ENCODE data around the gene FOXO3.

FOXO3 gene

DNA sequence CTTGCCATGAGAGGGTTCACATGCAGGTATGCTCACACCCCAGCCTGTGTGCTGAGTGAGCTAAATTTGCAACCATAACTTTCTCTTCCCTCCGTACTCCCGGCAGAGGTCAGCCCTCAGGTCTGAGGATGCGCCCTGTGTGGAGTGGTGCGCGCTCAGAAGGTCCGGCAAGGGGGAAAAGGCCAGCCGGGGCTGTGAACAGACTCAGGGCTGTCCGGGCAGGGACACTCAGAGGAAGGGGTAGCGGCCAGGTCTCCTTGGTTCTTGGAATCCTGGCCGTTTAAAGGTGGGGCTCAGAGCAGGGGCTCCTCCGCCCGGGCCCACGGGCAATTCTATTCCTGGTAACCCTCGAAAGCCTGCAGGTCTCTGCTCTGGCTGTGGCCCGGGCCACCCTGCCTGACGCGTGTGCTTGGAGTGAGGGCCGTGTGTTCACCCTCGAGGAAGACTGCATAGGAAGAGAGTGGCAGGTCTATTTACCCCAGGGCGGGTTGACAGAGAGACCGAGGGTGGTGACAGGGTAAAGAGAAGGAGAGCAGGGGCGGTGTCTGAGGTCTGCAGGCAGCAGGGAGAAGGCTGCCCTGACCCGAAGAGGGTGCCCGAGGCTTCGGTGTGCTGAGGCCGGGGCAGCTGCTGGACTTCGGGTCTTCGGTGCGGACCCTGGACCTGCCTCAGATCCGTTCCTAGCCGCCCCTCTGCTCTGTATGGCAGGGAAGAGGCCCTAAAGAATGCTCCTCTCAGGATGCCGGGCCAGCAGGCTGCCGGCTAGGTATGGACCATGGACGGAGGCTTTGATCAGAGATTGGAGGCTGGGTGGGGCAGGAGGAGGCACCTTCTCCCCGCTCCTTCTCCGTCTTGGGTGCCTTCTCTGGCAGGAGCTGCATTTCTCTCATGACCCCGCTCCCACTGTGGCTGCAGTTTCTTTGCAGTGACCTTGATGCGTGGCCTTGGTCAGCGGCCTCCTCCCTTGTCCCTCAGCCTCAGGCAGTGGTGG, 156.4 kb downstream of the FOXO3 start:
- DNase-seq: no peak

DNA sequence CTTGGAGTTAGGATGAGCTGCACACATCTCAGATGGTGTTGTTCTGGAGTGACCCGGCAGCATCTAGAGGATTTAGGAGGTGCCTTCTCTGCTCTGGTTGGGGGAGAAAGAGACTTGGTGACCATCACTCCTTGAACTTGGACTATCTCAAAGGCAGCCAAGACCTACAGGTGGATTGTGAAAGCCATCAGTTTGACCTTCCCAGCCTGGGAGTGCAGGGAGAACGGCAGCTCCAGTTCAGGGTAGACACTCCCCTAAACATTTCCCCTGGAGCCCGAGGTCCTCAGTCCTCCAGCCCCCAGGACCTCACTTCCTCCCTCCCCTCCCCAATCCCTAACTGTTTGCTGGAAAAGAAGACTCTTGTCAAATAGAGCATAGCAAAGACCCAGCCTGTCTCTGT, 158.8 kb downstream of the FOXO3 start:
- no peak for DNase-seq

DNA sequence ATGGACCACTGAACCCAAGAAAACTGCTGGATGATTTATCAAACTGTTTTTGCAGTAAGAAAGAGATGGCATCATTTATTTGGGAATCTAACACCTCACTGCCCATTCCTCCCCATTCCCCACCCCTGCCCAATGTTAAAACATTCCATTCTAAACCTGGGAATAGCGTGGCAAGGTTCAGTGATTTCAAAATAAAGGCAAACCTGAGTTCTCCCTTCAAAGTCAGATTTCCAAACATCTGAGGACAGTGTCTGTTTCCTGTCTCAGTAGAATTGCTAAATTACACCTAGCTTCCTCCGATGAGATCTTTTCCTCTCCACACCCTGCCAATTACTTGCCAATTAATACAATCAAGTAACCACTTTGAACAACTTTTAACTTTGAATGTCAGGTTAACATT, 160.1 kb downstream of the FOXO3 start:
- DNase-seq: no peak

DNA sequence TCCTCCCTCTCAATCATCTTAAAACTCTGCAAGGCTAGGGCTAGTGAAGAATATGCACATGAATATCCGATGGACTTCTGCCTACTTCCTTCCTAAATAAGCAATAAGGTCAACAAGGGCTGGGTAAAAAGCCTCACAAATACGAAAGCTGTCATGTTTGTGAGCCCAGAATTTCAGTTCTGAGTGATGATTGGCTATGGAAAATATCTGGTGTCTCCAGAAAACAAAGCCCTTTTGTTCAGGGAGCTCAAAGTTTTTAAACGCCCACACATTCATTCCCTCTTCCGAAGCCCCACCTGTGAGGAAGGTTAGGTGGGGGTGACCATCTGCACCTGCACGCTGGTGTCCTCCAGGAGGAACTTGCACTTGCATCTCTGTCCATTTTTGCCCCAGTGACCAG, 160.6 kb downstream of the FOXO3 start:
- DNase-seq: no peak

DNA sequence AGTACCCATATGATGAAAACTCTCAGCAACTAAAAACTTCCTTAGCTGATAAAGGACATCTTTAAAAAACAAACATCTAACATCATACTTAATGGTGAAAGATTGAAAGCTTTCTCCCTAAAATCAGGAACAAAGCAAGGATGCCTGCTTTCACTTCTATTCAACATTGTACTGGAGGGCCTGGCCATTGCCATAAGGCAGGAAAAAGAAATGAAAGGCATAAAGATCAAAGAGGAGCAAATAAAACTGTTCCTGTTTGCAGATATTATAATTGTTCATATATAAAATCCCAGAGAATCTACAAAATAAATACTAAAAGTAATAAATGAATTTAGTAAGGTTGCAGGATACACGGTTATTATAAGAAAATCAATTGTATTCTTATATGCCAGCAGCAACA, 162.9 kb downstream of the FOXO3 start:
- DNase-seq: no peak

DNA sequence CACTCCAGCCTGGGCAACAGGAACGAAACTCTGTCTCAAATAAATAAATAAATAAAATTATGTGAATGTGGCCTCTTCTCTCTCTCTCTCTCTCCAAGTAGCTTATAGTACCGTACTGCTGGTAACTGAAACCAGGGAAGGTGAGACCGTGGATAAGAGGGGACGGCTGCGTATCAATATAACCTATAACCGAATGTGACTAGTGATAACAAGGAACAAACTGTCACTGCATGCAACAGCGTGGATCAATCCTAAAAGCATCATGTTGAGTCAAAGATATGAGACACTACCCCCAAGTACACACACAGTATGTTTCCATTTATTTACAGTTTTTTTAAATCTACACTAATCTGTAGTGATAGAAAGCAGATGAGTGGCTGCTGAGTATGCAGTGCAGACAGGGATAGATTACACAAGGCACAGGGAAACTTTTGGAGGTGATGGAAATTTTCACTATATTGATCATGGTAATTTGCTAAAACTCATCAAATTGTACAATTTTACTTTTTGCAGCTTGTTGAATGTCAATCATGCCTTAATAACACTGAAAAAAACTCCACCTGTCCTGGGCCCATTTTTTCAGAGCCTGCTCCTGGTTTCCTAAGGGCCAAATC, 166.1 kb downstream of the FOXO3 start:
- DNase-seq: no peak

DNA sequence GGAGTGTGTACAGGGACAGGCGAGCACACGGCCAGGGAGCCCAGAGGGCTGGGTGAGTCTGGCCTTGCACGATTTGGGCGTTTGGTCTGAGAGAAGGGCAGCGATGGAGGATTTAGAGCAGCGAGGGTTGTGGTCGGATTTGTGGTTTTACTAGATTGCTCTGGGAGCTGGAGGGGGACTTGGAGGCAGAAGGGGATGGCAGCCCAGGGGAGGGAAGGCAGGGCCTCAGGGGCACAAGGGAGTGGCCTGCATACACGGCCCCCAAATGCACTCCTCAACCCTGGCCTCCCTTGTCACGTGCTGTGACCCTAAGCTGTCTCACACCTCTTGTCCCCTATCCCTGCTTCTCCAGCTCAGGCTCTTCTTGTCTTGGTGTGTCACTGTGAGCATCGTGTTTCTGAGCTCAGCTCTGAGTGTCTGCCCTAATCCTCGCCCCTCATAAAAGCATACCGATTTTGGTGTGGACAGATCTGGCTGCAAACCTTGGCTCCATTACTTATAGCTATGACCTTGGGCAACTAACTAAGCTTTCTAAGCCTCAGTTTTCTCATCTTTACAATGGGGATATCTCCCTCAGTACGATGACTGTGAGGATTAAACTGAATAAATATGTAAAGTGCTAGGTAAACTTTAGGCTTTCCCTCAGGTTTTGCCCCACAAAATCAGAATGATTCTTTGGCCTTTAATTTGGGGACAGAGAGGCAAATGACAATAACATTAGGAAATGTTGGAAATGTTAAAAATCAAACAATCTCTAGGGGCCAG, 167.4 kb downstream of the FOXO3 start:
- DNase-seq: no peak

DNA sequence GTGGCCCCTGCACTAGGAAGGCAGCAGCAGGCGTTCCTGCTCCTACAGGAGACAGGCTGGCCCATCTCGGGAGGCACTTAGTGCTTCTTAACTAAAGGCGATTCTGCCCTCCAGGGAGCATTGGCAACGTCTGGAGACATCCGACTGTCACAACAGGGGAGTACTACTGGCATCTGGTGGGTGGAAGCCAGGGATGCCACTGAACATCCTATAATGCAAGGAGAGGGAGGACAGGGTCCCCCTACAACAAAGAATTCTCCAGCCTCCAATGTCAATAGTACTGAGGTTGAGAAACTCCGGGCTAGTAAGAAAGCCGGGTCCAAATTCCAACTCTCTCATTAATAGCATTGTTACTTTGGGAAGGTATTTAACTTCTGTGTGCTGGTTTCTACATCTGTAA, 168.1 kb downstream of the FOXO3 start:
- no peak for DNase-seq

DNA sequence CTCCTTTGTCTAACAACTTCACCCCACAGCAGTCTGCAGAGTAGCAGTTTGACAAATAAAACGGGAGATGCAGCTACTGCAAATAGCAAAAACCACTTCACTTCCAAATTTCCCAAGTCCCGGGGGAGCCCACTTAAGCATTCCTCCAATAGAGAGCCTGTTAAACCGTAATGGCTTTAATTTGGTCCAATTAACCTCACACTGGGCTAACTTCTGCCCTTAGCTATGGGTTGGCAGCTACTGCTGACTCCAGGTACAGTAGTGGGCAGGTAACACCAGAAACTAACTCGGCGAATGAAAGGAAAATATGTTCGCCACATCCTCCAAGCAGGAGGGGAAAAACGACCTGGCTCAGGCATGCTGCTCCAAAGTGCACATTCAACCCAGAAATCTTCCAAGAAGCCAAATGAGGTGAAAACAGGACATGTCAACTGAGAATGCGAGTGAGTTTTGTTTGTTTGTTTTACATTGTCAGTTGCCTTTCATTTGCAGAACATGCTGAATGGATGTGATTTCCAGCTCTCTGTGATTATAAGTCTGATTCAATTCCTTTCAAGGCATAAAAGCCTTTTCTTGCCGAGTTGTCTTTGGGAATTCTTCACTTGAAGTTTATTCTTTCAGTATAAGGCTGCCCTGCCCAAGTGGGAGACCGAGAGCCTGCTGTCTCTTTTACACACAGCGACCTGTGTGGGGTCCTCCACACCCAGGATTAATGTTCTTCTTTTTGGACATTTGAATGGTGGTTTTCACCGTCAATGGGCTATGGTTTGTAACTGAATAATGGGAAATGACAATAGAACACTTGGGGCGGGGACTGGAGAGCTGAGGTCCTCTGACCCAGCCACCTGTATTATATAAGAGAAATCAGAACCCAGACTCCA, 170.2 kb downstream of the FOXO3 start:
- DNase-seq: no peak

DNA sequence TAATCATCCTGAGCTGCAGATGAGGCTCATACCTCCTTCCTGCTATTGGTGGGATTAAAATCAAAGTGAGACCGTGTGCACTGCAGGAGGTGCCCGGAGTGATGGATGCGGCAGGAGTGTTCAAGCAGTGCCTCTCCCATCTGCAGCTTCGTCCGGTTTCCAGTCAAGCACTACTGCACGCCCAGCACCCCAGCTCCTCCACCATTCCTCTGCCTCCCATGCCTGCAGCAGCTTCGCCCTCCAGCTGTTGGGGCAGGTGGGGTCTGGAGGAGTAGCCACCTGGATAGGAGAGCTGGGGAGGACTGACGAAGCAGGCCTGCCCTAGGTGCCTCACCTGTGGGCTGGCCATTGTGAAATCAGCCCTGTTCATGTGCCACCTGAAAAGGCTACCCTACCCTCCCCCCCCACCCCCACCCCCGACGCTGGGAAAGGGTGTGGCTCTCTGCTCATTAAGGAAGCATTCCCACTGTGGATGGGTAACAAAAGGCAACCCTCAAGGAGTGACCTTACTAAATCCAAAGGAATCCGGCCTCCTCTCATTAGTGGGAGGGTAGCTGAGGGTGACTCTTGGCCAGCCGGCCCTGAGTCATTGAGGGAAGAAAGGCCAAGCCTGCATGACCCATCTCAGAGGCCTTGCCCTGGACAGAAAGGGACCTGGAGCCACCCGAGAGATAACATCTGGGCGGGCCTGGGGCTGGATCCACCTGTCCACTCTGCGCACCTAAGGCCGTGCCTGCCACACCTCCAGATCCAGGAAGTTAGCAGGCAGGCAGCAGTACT, 171.6 kb downstream of the FOXO3 start:
- DNase-seq: no peak

DNA sequence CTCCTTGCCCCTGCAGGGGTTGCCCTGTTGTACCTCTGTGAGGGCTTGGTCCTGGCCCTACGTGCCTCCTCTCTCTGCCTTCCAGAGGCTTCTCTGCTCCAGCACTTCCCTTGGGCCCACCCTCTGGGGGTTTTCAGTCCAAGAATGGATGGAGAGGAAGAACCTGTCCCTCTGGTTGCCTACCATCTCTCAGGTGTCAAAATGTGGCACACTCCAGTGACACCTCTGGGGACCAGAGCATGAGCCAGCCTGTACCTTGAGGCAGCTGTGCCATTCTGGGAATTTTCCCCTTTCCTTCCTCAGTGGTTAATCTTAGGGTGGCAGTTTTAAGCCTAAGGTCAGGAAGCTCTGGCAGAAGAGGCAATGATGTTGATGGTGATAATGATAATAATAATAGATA, 172.3 kb downstream of the FOXO3 start:
- no peak for DNase-seq

DNA sequence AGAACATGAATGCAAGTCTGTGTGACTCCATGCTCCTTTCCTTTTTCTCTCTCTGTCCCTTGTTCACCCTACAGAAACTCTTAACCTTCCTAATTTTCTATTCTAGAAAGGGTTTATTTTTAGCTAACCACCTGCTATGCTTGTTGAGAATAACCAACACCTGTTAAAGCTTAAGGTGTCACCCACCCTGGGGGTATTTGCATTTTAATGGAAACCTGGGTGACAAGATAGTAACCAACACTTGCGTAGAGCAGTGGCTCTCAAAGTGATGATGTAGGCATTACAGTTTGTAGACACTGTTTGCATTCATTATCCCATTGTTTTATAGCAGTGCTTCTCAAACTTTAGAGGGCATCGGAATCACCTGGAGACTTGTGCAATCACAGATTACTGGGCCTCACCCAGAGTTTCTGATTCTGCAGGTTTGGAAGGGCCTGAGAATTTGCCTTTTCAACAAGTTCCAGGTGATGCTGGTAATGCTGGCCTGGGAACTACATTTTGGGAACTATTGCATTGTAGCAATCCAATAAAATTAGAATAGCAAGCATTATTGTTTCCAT, 173.1 kb downstream of the FOXO3 start:
- no peak for DNase-seq

All from DMS153 (cell line).